ENCODE results near the gene CKM. TPM values are rescaled to one million over a fixed set of nuclear protein-coding genes. Genes with fewer than 3 reads are reported as not detected.

CKM gene
- total and polyA plus RNA-seq, 2 donors (not counting 3 experiments of a cell fraction or from before 2014, with no cell fraction given) = not detected

DNA sequence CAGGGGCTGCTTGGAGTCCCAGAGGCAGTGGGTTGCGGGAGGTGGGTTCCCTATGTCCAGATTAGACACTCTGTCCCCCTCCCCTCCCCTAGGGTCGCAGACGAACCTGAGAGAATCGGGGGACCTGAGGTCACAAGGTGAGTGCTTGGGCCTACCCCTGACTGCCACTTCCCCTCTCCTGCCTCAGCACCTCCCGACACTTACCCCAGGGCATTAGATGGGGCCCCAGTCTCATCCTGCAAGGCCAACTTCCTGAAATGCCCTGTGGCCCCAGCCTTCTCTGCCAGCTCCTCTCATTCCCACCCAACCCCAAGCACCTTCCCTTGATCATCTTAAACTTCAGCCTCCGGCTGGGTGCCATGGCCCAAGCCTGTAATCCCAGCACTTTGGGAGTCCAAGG lies 23.0 kb downstream of the CKM start:
- Histone ChIP-seq H3K79me2 (ENCODE audit: control insufficient read depth, insufficient read depth, low read length) (no peaks in the 10 kb centered on the region), H3K9me1 (replicated peaks; ENCODE audit: control insufficient read depth, extremely low read depth, insufficient read depth, low read length) (no peaks in the 10 kb centered on the region), H2AFZ (ENCODE audit: low read depth, low read length) (no peak overlapping the region), H4K20me1 (replicated peaks; ENCODE audit: control insufficient read depth, extremely low read depth, insufficient read depth, low read length) (no peaks in the 10 kb centered on the region), H3K36me3 (ENCODE audit: control insufficient read depth in 2 of 2, extremely low read depth in 1 of 2, insufficient read depth in 2 of 2, low read length in 2 of 2) (peaks cover 0 to 4% of the 10 kb centered on the region in 2 experiments), H3K4me3 (replicated peaks in 1 of 3; ENCODE audit: insufficient read depth in 1 of 3, low read depth in 1 of 3, low read length in 3 of 3) (no peak overlapping the region), H3K4me1 (ENCODE audit: control insufficient read depth, extremely low read depth, insufficient read depth, low read length) (no peaks in the 10 kb centered on the region), H3K9ac (replicated peaks; ENCODE audit: extremely low read depth, insufficient read depth, low read length) (no peak overlapping the region), H3K27me3 (ENCODE audit: control insufficient read depth in 2 of 2, insufficient read depth in 2 of 2, low read length in 2 of 2) (peaks cover 0 to 4% of the 10 kb centered on the region in 2 experiments), H3K27ac (ENCODE audit: insufficient read depth, low read depth, low read length) (no peak overlapping the region), H3K4me2 (ENCODE audit: insufficient read depth, low read length) (no peak overlapping the region), H3K9me3 (replicated peaks; ENCODE audit: control insufficient read depth, insufficient read depth, low read length) (no peaks in the 10 kb centered on the region)
- no TSS peak for BruUV-seq (replicated peaks)
- CTCF ChIA-PET = no interaction called here
- no peak for FAIRE-seq
- no peak for DNase-seq (ENCODE audit: low read depth, low spot score)
- POLR2A ChIA-PET = no interaction called here
- dilution Hi-C loops (cut with MboI; ENCODE audit: extremely low pct_ligation_motif_present, low sequenced_read_pairs) (no loop called here), intact Hi-C loops (cut with micrococcal nuclease) (no loop called here)
- TF ChIP-seq JUN (IDR thresholded peaks at IDR 0.05; ENCODE audit: borderline replicate concordance, insufficient read depth, insufficient read length, low read depth) = no peak

DNA sequence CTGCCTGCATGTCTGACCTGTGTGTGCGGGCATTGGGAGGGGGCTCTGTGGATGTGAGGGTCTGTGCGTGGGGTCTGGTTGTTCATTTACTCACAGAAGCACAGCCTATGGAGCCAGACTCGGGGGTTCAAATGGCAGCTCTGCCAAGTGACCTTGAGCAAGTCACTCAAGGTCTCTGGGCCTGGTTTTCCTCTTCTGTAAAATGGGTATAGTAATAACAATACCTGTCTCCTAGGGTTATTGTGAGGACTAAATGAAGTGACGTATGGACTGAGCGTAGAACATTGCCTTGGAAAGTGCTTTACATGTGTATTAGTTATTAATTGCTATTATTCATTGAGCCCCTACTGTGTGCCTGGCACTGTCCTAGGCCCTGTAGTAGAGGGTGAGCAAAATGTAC lies 24.4 kb downstream of the CKM start:
- no peaks in the 10 kb centered on the region for H3K4me1 ChIP-seq (ENCODE audit: control insufficient read depth, extremely low read depth, insufficient read depth, low read length)
- H2AFZ ChIP-seq (ENCODE audit: low read depth, low read length) = no peak overlapping the region
- no TSS peak for BruUV-seq (replicated peaks)
- H4K20me1 ChIP-seq (replicated peaks; ENCODE audit: control insufficient read depth, extremely low read depth, insufficient read depth, low read length) = no peaks in the 10 kb centered on the region
- POLR2A ChIA-PET = no interaction called here
- FAIRE-seq = no peak
- no peak for DNase-seq (ENCODE audit: low read depth, low spot score)
- H3K27me3 ChIP-seq (ENCODE audit: control insufficient read depth in 2 of 2, insufficient read depth in 2 of 2, low read length in 2 of 2) = no peaks in the 10 kb centered on the region
- H3K9me1 ChIP-seq (replicated peaks; ENCODE audit: control insufficient read depth, extremely low read depth, insufficient read depth, low read length) = no peaks in the 10 kb centered on the region
- intact Hi-C loops (cut with micrococcal nuclease) = no loop called here
- CTCF ChIA-PET = no interaction called here
- TF ChIP-seq EZH2 (IDR thresholded peaks at IDR 0.05; ENCODE audit: borderline replicate concordance, low read depth, low read length, severe bottlenecking) = no peak
- no peak for TF ChIP-seq POLR2A (IDR thresholded peaks at IDR 0.05; ENCODE audit: low read depth, low read length)
- no peak for TF ChIP-seq FOS (IDR thresholded peaks at IDR 0.05; ENCODE audit: borderline replicate concordance, insufficient read depth, low read length)
- no peak for TF ChIP-seq MYC (IDR thresholded peaks at IDR 0.05; ENCODE audit: low read depth, low read length)
- TF ChIP-seq GATA2 (IDR thresholded peaks at IDR 0.05; ENCODE audit: insufficient read depth, insufficient read length, low read depth, low read length) = no peak
- TF ChIP-seq JUN (IDR thresholded peaks at IDR 0.05; ENCODE audit: borderline replicate concordance, insufficient read depth, insufficient read length, low read depth) = no peak
- no peak overlapping the region for H3K4me3 ChIP-seq (replicated peaks in 1 of 3; ENCODE audit: insufficient read depth in 1 of 3, low read depth in 1 of 3, low read length in 3 of 3)
- H3K79me2 ChIP-seq (ENCODE audit: control insufficient read depth, insufficient read depth, low read length) = no peaks in the 10 kb centered on the region
- no peaks in the 10 kb centered on the region for H3K9me3 ChIP-seq (replicated peaks; ENCODE audit: control insufficient read depth, insufficient read depth, low read length)
- H3K27ac ChIP-seq (ENCODE audit: insufficient read depth, low read depth, low read length) = no peak overlapping the region
- no peak overlapping the region for H3K9ac ChIP-seq (replicated peaks; ENCODE audit: extremely low read depth, insufficient read depth, low read length)
- H3K4me2 ChIP-seq (ENCODE audit: insufficient read depth, low read length) = no peak overlapping the region
- dilution Hi-C loops (cut with MboI; ENCODE audit: extremely low pct_ligation_motif_present, low sequenced_read_pairs) = no loop called here
- H3K36me3 ChIP-seq (ENCODE audit: control insufficient read depth in 2 of 2, extremely low read depth in 1 of 2, insufficient read depth in 2 of 2, low read length in 2 of 2) = peaks cover 0 to 10% of the 10 kb centered on the region in 2 experiments
